Subcutaneous abdominal adipose tissue (tissue), 5 donors: ENCODE measurements around the gene ANO8.
A peak's percentile ranks its signal among the peaks of the same experiment; 100 is the strongest.

Source experiments
- H3K27ac ChIP-seq: one replicate; pipeline ENCODE4 v1.7.0; 2013; ENCODE audit warnings: low read depth, mild to moderate bottlenecking, inconsistent platforms, low read length, moderate library complexity
- H3K27me3 ChIP-seq, 5 donors: one replicate each; pipeline ENCODE4 v1.7.0; 2013; ENCODE audit warnings: low read length in 5 of 5, inconsistent platforms in 1 of 5; ENCODE audit not compliant: control insufficient read depth in 5 of 5, insufficient read depth in 4 of 5
- H3K36me3 ChIP-seq, 5 donors: one replicate each; pipeline ENCODE4 v1.7.0; 2013; ENCODE audit warnings: low read length in 5 of 5; ENCODE audit not compliant: control insufficient read depth in 5 of 5, insufficient read depth in 5 of 5
- H3K4me1 ChIP-seq, 5 donors: one replicate each; pipeline ENCODE4 v1.7.0; 2013; ENCODE audit warnings: low read length in 5 of 5, mild to moderate bottlenecking in 3 of 5, moderate library complexity in 1 of 5; ENCODE audit not compliant: control insufficient read depth in 5 of 5, insufficient read depth in 5 of 5
- H3K4me3 ChIP-seq, 5 donors: one replicate each; pipeline ENCODE4 v1.7.0; 2013; ENCODE audit warnings: low read length in 5 of 5, low read depth in 1 of 5
- H3K9ac ChIP-seq, 5 donors: one replicate each; pipeline ENCODE4 v1.7.0; 2013; ENCODE audit warnings: low read length in 5 of 5, mild to moderate bottlenecking in 4 of 5, moderate library complexity in 3 of 5
- H3K9me3 ChIP-seq, 5 donors: one replicate each; pipeline ENCODE4 v1.7.0; 2013; ENCODE audit warnings: low read length in 5 of 5; ENCODE audit not compliant: control insufficient read depth in 5 of 5
- donor health status: healthy.
- donor health status: healthy.
- donor health status: healthy.
- donor health status: healthy.
- donor health status: healthy.

The ANO8 gene

DNA sequence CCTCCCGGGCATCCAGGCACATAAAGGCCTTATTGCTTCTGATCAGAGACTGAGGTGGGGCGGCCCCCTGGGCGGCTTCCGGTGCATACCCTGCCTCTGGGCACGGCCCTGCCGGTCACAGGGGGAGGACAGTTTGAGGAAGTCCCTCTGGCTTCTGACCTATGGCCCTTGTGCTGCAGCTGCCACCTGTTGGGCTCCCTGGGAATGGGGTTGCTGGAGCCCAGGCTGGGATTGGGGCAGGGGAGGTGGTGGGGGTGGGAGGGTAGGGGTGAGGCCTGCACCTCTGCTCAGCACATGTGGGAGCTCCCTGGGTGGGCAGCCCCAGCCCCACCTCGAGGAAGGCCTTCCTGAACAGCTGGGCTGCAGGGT lies 10.7 kb downstream of the ANO8 start:
- H3K36me3 ChIP-seq = peaks cover 0 to 50% (median 33%) of the 10 kb centered on the region in 5 donors

DNA sequence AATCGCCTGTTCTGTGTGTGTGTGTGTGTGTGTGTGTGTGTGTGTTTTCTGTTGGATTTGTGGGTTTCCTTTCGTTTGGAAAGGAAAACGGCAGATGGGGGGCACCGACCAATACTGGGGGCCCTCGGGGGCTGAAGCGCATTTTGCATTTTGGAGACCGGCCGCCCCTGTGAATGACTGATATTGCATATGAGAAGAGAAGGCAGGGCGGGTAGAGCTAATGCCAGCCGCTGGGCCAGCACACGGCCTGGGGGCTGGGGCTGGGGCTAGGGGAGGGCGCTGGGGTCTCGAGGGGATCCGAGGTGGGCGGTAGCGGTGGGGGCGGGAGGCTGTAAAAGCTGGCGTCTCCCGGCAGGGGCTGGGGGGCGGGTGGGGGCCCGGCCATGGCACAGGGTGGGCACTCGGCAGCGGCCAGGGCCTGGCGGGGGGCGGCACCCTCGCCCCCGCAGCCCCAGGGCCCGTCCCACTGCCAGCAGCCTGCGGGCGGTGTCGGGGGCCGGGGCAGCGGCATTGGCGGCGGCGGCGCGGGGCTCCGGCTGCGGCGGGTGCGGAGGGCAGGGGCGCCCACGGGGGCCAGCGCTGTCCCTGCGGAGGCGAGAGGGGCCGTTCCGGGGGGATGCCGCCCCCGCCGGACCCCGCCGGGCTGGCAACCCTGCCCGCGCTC lies 11.2 kb downstream of the ANO8 start:
- no peaks in the 10 kb centered on the region for H3K27me3 ChIP-seq
- no peak overlapping the region for H3K9ac ChIP-seq
- H3K27ac ChIP-seq = no peak overlapping the region
- H3K9me3 ChIP-seq = no peaks in the 10 kb centered on the region
- H3K4me3 ChIP-seq = peak overlapping the region in 1 of 5 donors; percentile 50
- peaks cover 0 to 54% (median 34%) of the 10 kb centered on the region in 5 donors for H3K36me3 ChIP-seq
- peaks cover 0 to 39% (median 34%) of the 10 kb centered on the region in 5 donors for H3K4me1 ChIP-seq

More for the DNA sequence above, 10.7 kb downstream of the ANO8 start:
- Histone ChIP-seq H3K27ac (no peak overlapping the region), H3K4me1 (peaks cover 0 to 39% (median 34%) of the 10 kb centered on the region in 5 donors), H3K9ac (no peak overlapping the region), H3K9me3 (no peaks in the 10 kb centered on the region), H3K27me3 (no peaks in the 10 kb centered on the region), H3K4me3 (peak overlapping the region in 1 of 5 donors; percentile 50)

DNA sequence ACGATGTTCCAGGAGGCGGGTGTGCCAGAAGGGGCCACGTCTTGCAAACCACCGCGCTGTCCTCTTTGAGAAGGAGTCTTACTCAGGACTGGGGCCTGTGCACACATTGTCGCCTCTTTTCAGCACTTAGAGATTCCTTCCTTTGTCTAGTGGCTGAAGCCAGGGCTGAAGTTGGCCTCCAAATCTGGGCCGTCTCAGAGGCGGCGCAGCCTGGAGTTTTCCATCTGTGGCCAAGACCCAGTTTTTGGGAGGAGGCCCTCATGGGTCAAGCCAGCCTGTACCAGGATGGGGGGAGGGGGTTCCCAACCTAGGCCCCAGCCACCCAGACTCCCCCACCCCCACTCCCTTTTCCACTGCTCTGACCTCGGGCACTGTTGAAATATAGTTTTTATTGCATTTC lies 11.8 kb downstream of the ANO8 start:
- H3K27ac ChIP-seq = no peak overlapping the region
- peaks cover 0 to 55% (median 34%) of the 10 kb centered on the region in 5 donors for H3K36me3 ChIP-seq
- H3K4me1 ChIP-seq = peaks cover 0 to 39% (median 33%) of the 10 kb centered on the region in 5 donors
- H3K9me3 ChIP-seq = no peaks in the 10 kb centered on the region
- peak overlapping the region in 1 of 5 donors; percentile 0 for H3K4me3 ChIP-seq
- no peak overlapping the region for H3K9ac ChIP-seq
- H3K27me3 ChIP-seq = no peaks in the 10 kb centered on the region

GRCh38 chr19:17321655-17322489 lies 12.8 kb downstream of the ANO8 start:
- peaks cover 0 to 36% (median 30%) of the 10 kb centered on the region in 5 donors for H3K4me1 ChIP-seq
- H3K4me3 ChIP-seq = no peak overlapping the region
- no peak overlapping the region for H3K27ac ChIP-seq
- H3K36me3 ChIP-seq = peaks cover 0 to 52% (median 30%) of the 10 kb centered on the region in 5 donors
- peak overlapping the region in 2 of 5 donors; percentile 44 to 47 for H3K9ac ChIP-seq
- no peaks in the 10 kb centered on the region for H3K27me3 ChIP-seq
- H3K9me3 ChIP-seq = no peaks in the 10 kb centered on the region

- H3K4me3 ChIP-seq = no peak overlapping the region
- peaks cover 0 to 56% (median 37%) of the 10 kb centered on the region in 5 donors for H3K36me3 ChIP-seq
- H3K9ac ChIP-seq = no peak overlapping the region
- peaks cover 0 to 22% (median 16%) of the 10 kb centered on the region in 5 donors for H3K4me1 ChIP-seq
- no peak overlapping the region for H3K27ac ChIP-seq
- H3K9me3 ChIP-seq = no peaks in the 10 kb centered on the region
- H3K27me3 ChIP-seq = no peaks in the 10 kb centered on the region
These were observed 14.2 kb downstream of the ANO8 start for GRCh38 chr19:17320435-17320834.

GRCh38 chr19:17319473-17320238 lies 15.0 kb downstream of the ANO8 start:
- peaks cover 0 to 18% (median 13%) of the 10 kb centered on the region in 5 donors for H3K4me1 ChIP-seq
- no peaks in the 10 kb centered on the region for H3K27me3 ChIP-seq
- H3K9ac ChIP-seq = no peak overlapping the region
- H3K27ac ChIP-seq = no peak overlapping the region
- H3K9me3 ChIP-seq = no peaks in the 10 kb centered on the region
- H3K4me3 ChIP-seq = no peak overlapping the region
- peaks cover 0 to 52% (median 39%) of the 10 kb centered on the region in 5 donors for H3K36me3 ChIP-seq

DNA sequence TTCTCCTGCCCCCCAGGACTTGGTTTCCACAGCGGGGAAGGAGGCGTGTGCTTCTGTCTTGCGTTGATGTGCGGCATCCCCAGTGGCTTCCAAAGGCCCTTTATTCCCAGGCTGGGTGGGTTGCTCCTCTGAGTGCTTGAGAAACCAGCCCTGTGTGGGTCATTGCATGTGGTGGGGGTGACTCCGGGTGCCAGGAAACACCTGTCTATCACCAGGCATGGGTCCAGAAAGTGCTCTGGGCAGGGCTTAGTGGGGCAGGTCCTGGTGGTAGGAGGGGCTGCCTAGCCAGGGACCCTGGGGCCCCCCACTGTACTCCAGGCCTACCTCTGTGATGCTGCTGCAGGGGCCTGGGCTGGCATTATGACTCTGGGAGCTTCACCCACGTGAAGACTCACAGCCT lies 15.7 kb downstream of the ANO8 start:
- Histone ChIP-seq H3K4me1 (peaks cover 0 to 18% (median 11%) of the 10 kb centered on the region in 5 donors), H3K9ac (no peak overlapping the region), H3K36me3 (peaks cover 0 to 57% (median 46%) of the 10 kb centered on the region in 5 donors), H3K4me3 (no peak overlapping the region), H3K27me3 (no peaks in the 10 kb centered on the region), H3K9me3 (no peaks in the 10 kb centered on the region), H3K27ac (no peak overlapping the region)

DNA sequence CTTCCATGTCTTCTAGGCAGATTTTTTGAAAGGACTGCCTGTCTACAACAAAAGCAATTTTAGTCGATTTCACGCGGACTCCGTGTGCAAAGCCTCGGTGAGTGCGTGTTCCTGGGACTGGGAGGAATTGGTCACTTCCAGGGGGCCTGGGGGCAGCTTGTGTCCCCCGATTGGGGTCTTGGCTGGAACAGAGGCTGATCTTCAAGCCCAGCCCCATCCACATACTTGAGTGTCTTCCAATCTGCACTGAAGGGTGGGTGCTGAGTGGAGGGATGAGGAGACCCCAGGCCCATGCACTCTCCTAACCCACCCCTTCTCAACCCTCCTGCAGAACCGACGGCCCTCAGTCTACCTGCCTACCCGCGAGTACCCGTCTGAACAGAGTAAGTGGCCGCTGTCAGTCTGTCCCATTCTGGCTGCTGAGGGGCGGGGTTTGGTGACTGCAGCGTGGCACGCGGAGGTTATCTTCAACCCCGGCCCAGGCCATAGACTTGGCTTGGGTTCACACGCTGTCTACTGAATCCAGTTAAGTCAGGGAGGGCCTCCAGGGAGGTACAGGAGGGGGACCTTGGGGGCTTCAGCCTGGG lies 20.6 kb downstream of the ANO8 start:
- H3K36me3 ChIP-seq = peaks cover 0 to 53% (median 28%) of the 10 kb centered on the region in 5 donors

DNA sequence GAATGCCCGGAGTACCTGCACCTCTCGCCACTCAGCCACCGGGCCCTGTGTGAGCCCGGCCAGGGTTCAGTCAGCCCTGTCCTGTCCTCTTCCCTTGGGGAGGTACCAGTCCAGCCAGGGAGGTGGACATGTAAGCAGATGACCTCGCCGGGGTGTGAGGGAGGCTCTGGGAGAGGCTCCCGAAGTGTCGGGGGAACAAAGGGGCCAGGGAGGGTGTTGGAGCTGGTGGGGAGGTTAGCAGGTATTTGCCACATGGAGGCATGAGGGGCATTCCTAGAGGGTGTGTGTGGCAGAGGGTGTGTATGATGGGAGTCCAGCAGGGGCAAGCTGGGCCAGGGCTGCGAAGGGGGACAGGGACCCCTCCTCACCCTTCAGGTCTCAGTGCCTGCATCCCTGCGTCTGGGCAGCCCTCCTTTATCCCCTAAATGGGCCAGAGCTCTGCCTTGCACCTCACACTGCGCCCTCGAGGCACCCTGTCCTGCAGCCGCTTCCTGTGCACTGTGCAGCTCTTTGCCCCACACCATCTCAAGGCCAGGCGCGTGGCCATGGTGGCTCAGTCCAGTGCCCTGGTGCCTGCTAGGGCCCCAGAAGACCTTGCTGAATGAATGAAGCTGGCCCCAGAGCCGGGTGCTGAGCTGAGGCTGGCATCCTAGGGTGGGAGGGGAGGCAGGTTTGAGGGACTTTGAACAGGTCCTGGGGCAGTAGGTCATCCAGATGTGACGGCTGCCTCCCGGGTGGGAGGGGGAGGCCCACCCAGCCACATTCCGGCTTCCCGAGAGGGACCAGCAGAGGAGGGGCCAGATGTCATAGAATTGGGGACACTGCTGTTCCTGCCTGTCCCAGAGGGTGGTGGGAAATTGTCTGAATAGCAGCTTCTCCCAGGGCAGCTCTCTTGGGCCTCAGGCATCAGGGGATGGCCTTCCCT lies 22.2 kb downstream of the ANO8 start:
- no peak overlapping the region for H3K4me3 ChIP-seq
- H3K9ac ChIP-seq = no peak overlapping the region
- no peaks in the 10 kb centered on the region for H3K9me3 ChIP-seq
- no peak overlapping the region for H3K27ac ChIP-seq
- peaks cover 6 to 31% (median 21%) of the 10 kb centered on the region in 5 donors for H3K4me1 ChIP-seq
- H3K36me3 ChIP-seq = peaks cover 0 to 43% (median 25%) of the 10 kb centered on the region in 5 donors
- H3K27me3 ChIP-seq = no peaks in the 10 kb centered on the region

More for the DNA sequence above, 20.6 kb downstream of the ANO8 start:
- Histone ChIP-seq H3K9me3 (no peaks in the 10 kb centered on the region), H3K27me3 (no peaks in the 10 kb centered on the region), H3K4me3 (no peak overlapping the region), H3K4me1 (peaks cover 6 to 27% (median 18%) of the 10 kb centered on the region in 5 donors), H3K27ac (no peak overlapping the region), H3K9ac (no peak overlapping the region)
